Measurements from ENCODE around the gene TMC2. TPM values are rescaled to one million over a fixed set of nuclear protein-coding genes. Genes with fewer than 3 reads are reported as not detected.
"Not testable (repeated sequence)": the region's sequence is repeated elsewhere in the genome, so short reads cannot be mapped to it uniquely, and the experiment has no call there.

TMC2 gene
- total RNA-seq, 1 donor from 2014 or later: not detected

GRCh38 chr20:2524709-2525506 lies 11.5 kb upstream of the TMC2 start:
- no peaks in the 10 kb centered on the region for H3K36me3 ChIP-seq (ENCODE audit: control insufficient read depth in 3 of 3, insufficient read depth in 3 of 3, low read length in 3 of 3)
- peaks cover 0 to 23% (median 4%) of the 10 kb centered on the region in 3 donors for H3K27me3 ChIP-seq (ENCODE audit: control insufficient read depth in 3 of 3, insufficient read depth in 3 of 3, low read length in 3 of 3)
- H3K4me3 ChIP-seq (ENCODE audit: low read length in 3 of 3): peak overlapping the region; percentile 74 to 77 (median 75)
- peak overlapping the region; percentile 86 for H3K27ac ChIP-seq (ENCODE audit: low read depth, low read length)
- peak overlapping the region; percentile 84 to 87 (median 86) for H3K9ac ChIP-seq (ENCODE audit: low read depth in 1 of 3, low read length in 3 of 3)
- H3K9me3 ChIP-seq (ENCODE audit: control insufficient read depth in 3 of 3, low read length in 3 of 3): no peaks in the 10 kb centered on the region
- H3K4me1 ChIP-seq (ENCODE audit: control insufficient read depth in 3 of 3, insufficient read depth in 3 of 3, low read length in 3 of 3): peaks cover 5 to 16% (median 14%) of the 10 kb centered on the region in 3 donors

- H3K4me3 ChIP-seq (ENCODE audit: low read length in 3 of 3); H3K36me3 ChIP-seq (ENCODE audit: control insufficient read depth in 3 of 3, insufficient read depth in 3 of 3, low read length in 3 of 3); H3K27ac ChIP-seq (ENCODE audit: low read depth, low read length); H3K9me3 ChIP-seq (ENCODE audit: control insufficient read depth in 3 of 3, low read length in 3 of 3); H3K9ac ChIP-seq (ENCODE audit: low read depth in 1 of 3, low read length in 3 of 3): not testable (repeated sequence)
- peaks cover 5 to 16% (median 14%) of the 10 kb centered on the region in 3 donors for H3K4me1 ChIP-seq (ENCODE audit: control insufficient read depth in 3 of 3, insufficient read depth in 3 of 3, low read length in 3 of 3)
- peaks cover 0 to 25% (median 4%) of the 10 kb centered on the region in 3 donors for H3K27me3 ChIP-seq (ENCODE audit: control insufficient read depth in 3 of 3, insufficient read depth in 3 of 3, low read length in 3 of 3)
These were observed 10.2 kb upstream of the TMC2 start for GRCh38 chr20:2526218-2526583.

- H3K4me1 ChIP-seq (ENCODE audit: control insufficient read depth in 3 of 3, insufficient read depth in 3 of 3, low read length in 3 of 3): peaks cover 5 to 16% (median 14%) of the 10 kb centered on the region in 3 donors
- peaks cover 0 to 20% (median 0%) of the 10 kb centered on the region in 3 donors for H3K27me3 ChIP-seq (ENCODE audit: control insufficient read depth in 3 of 3, insufficient read depth in 3 of 3, low read length in 3 of 3)
- H3K36me3 ChIP-seq (ENCODE audit: control insufficient read depth in 3 of 3, insufficient read depth in 3 of 3, low read length in 3 of 3): no peaks in the 10 kb centered on the region
- no peak overlapping the region for H3K27ac ChIP-seq (ENCODE audit: low read depth, low read length)
- H3K4me3 ChIP-seq (ENCODE audit: low read length in 3 of 3): no peak overlapping the region
- H3K9me3 ChIP-seq (ENCODE audit: control insufficient read depth in 3 of 3, low read length in 3 of 3): no peaks in the 10 kb centered on the region
- H3K9ac ChIP-seq (ENCODE audit: low read depth in 1 of 3, low read length in 3 of 3): no peak overlapping the region
These were observed 8.6 kb upstream of the TMC2 start for GRCh38 chr20:2527762-2528161.

DNA sequence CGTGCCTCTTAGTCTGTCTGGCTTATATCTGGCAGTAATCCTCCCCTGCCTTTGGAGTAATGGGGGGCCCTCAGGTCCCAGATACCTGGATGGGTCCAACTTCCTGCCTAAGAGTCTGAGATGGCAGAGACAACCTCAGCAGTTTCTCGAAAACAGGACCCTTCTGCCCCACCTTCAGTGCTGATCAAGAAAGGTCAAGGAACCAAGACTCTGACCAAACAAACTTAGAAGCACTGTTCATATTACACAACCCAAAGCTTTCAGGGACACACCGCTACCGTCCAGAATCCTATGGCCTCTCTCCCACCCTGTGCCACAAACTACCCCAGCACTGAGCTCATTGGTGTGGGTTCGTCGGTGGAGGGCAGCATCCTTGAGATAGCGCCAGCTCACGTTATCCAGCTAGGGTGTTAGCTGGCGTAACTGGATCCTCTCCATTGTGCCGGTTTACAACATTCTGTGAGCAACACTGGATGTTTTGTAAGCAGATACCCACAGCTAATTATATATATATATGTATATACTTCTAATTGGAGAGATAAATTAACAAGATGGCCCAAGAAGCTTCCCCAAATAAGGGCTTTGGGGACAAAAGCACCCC lies 7.6 kb upstream of the TMC2 start:
- Histone ChIP-seq H3K9ac (ENCODE audit: low read depth in 1 of 3, low read length in 3 of 3) (no peak overlapping the region), H3K36me3 (ENCODE audit: control insufficient read depth in 3 of 3, insufficient read depth in 3 of 3, low read length in 3 of 3) (no peaks in the 10 kb centered on the region), H3K4me1 (ENCODE audit: control insufficient read depth in 3 of 3, insufficient read depth in 3 of 3, low read length in 3 of 3) (peaks cover 5 to 15% (median 14%) of the 10 kb centered on the region in 3 donors), H3K4me3 (ENCODE audit: low read length in 3 of 3) (no peak overlapping the region), H3K27ac (ENCODE audit: low read depth, low read length) (no peak overlapping the region), H3K9me3 (ENCODE audit: control insufficient read depth in 3 of 3, low read length in 3 of 3) (no peaks in the 10 kb centered on the region), H3K27me3 (ENCODE audit: control insufficient read depth in 3 of 3, insufficient read depth in 3 of 3, low read length in 3 of 3) (peaks cover 0 to 18% (median 2%) of the 10 kb centered on the region in 3 donors)

GRCh38 chr20:2533118-2533517 lies 3.3 kb upstream of the TMC2 start:
- Histone ChIP-seq H3K27me3 (ENCODE audit: control insufficient read depth in 3 of 3, insufficient read depth in 3 of 3, low read length in 3 of 3) (peaks cover 10 to 26% (median 21%) of the 10 kb centered on the region in 3 donors), H3K36me3 (ENCODE audit: control insufficient read depth in 3 of 3, insufficient read depth in 3 of 3, low read length in 3 of 3) (no peaks in the 10 kb centered on the region), H3K4me3 (ENCODE audit: low read length in 3 of 3) (no peak overlapping the region), H3K4me1 (ENCODE audit: control insufficient read depth in 3 of 3, insufficient read depth in 3 of 3, low read length in 3 of 3) (no peaks in the 10 kb centered on the region), H3K9me3 (ENCODE audit: control insufficient read depth in 3 of 3, low read length in 3 of 3) (no peaks in the 10 kb centered on the region), H3K27ac (ENCODE audit: low read depth, low read length) (no peak overlapping the region), H3K9ac (ENCODE audit: low read depth in 1 of 3, low read length in 3 of 3) (no peak overlapping the region)

GRCh38 chr20:2535711-2536559 lies 438 bp upstream of the TMC2 start:
- Histone ChIP-seq H3K27ac (ENCODE audit: low read depth, low read length) (no peak overlapping the region), H3K36me3 (ENCODE audit: control insufficient read depth in 3 of 3, insufficient read depth in 3 of 3, low read length in 3 of 3) (no peaks in the 10 kb centered on the region), H3K4me3 (ENCODE audit: low read length in 3 of 3) (no peak overlapping the region), H3K9ac (ENCODE audit: low read depth in 1 of 3, low read length in 3 of 3) (no peak overlapping the region), H3K4me1 (ENCODE audit: control insufficient read depth in 3 of 3, insufficient read depth in 3 of 3, low read length in 3 of 3) (peaks cover 0 to 2% (median 0%) of the 10 kb centered on the region in 3 donors), H3K9me3 (ENCODE audit: control insufficient read depth in 3 of 3, low read length in 3 of 3) (no peaks in the 10 kb centered on the region), H3K27me3 (ENCODE audit: control insufficient read depth in 3 of 3, insufficient read depth in 3 of 3, low read length in 3 of 3) (peaks cover 22 to 28% (median 23%) of the 10 kb centered on the region in 3 donors)

DNA sequence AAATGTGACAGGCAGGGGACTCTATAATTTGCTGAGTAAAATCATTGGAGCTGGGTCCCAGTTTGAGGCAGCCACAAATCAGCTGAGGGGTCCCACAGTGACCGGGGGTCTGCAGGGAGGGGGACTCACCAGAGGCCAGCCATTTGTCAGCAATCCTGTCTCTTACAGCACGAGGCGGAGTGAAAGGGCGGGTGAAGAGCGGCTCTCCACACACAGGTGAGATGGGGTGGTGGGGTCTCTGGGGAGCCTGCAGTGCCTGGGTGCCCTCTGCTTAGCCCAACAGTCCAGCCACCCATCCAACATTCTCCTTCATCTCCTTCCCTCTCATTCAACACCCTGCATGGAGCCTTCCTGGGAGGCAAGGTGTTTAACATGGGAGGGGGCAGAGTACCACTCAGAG lies 728 bp downstream of the TMC2 start:
- H3K4me3 ChIP-seq (ENCODE audit: low read length in 3 of 3): no peak overlapping the region
- peaks cover 23 to 28% (median 23%) of the 10 kb centered on the region in 3 donors for H3K27me3 ChIP-seq (ENCODE audit: control insufficient read depth in 3 of 3, insufficient read depth in 3 of 3, low read length in 3 of 3)
- no peaks in the 10 kb centered on the region for H3K9me3 ChIP-seq (ENCODE audit: control insufficient read depth in 3 of 3, low read length in 3 of 3)
- peaks cover 0 to 2% (median 0%) of the 10 kb centered on the region in 3 donors for H3K4me1 ChIP-seq (ENCODE audit: control insufficient read depth in 3 of 3, insufficient read depth in 3 of 3, low read length in 3 of 3)
- no peaks in the 10 kb centered on the region for H3K36me3 ChIP-seq (ENCODE audit: control insufficient read depth in 3 of 3, insufficient read depth in 3 of 3, low read length in 3 of 3)
- H3K9ac ChIP-seq (ENCODE audit: low read depth in 1 of 3, low read length in 3 of 3): no peak overlapping the region
- H3K27ac ChIP-seq (ENCODE audit: low read depth, low read length): no peak overlapping the region

DNA sequence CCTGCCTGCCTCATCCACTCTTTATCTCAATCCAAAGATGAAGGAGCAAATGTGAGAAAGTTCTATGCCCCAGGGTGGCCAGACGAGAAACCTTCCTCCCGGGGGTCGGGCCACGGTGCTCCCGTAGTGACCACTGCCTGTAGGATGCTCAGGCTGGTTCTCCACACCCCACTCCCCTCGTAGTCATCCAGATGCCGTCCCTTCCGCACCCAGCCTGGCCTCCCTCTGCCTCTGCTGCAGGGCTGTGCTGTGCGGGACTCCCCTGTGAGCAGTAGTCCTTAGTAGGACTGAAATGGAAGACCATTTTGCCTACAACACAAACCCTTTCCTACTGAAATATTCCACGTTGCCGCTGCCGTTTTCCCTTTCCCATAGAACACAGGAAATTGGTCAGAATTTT lies 2.0 kb downstream of the TMC2 start:
- Histone ChIP-seq H3K36me3 (ENCODE audit: control insufficient read depth in 3 of 3, insufficient read depth in 3 of 3, low read length in 3 of 3) (no peaks in the 10 kb centered on the region), H3K9me3 (ENCODE audit: control insufficient read depth in 3 of 3, low read length in 3 of 3) (no peaks in the 10 kb centered on the region), H3K9ac (ENCODE audit: low read depth in 1 of 3, low read length in 3 of 3) (no peak overlapping the region), H3K27ac (ENCODE audit: low read depth, low read length) (no peak overlapping the region), H3K4me1 (ENCODE audit: control insufficient read depth in 3 of 3, insufficient read depth in 3 of 3, low read length in 3 of 3) (peaks cover 0 to 2% (median 0%) of the 10 kb centered on the region in 3 donors), H3K27me3 (ENCODE audit: control insufficient read depth in 3 of 3, insufficient read depth in 3 of 3, low read length in 3 of 3) (peaks cover 23 to 26% (median 25%) of the 10 kb centered on the region in 3 donors), H3K4me3 (ENCODE audit: low read length in 3 of 3) (no peak overlapping the region)

- H3K9ac ChIP-seq (ENCODE audit: low read depth in 1 of 3, low read length in 3 of 3): no peak overlapping the region
These were observed 2.8 kb downstream of the TMC2 start for GRCh38 chr20:2538931-2539720.

More at GRCh38 chr20:2538931-2539720, 2.8 kb downstream of the TMC2 start:
- no peaks in the 10 kb centered on the region for H3K36me3 ChIP-seq (ENCODE audit: control insufficient read depth in 3 of 3, insufficient read depth in 3 of 3, low read length in 3 of 3)
- peaks cover 0 to 2% (median 0%) of the 10 kb centered on the region in 3 donors for H3K4me1 ChIP-seq (ENCODE audit: control insufficient read depth in 3 of 3, insufficient read depth in 3 of 3, low read length in 3 of 3)
- no peak overlapping the region for H3K27ac ChIP-seq (ENCODE audit: low read depth, low read length)
- H3K4me3 ChIP-seq (ENCODE audit: low read length in 3 of 3): no peak overlapping the region
- H3K9me3 ChIP-seq (ENCODE audit: control insufficient read depth in 3 of 3, low read length in 3 of 3): no peaks in the 10 kb centered on the region
- peaks cover 23 to 26% (median 25%) of the 10 kb centered on the region in 3 donors for H3K27me3 ChIP-seq (ENCODE audit: control insufficient read depth in 3 of 3, insufficient read depth in 3 of 3, low read length in 3 of 3)
